LoVo (cell line): ENCODE data around the gene PPFIA1.

Experiments used
- DNase-seq: peaks from one replicate; pipeline ENCODE4 v3.0.0-alpha.2; 2016; ENCODE audit warnings: low spot score

Gene PPFIA1

GRCh38 chr11:70297341-70297740 lies 26.9 kb downstream of the PPFIA1 start:
- no peak for DNase-seq

GRCh38 chr11:70298243-70298915 lies 27.9 kb downstream of the PPFIA1 start:
- DNase-seq, result no peak

GRCh38 chr11:70299636-70300035 lies 29.1 kb downstream of the PPFIA1 start:
- DNase-seq, result no peak

- no peak for DNase-seq
These were observed 30.7 kb downstream of the PPFIA1 start for GRCh38 chr11:70301191-70301590.

DNA sequence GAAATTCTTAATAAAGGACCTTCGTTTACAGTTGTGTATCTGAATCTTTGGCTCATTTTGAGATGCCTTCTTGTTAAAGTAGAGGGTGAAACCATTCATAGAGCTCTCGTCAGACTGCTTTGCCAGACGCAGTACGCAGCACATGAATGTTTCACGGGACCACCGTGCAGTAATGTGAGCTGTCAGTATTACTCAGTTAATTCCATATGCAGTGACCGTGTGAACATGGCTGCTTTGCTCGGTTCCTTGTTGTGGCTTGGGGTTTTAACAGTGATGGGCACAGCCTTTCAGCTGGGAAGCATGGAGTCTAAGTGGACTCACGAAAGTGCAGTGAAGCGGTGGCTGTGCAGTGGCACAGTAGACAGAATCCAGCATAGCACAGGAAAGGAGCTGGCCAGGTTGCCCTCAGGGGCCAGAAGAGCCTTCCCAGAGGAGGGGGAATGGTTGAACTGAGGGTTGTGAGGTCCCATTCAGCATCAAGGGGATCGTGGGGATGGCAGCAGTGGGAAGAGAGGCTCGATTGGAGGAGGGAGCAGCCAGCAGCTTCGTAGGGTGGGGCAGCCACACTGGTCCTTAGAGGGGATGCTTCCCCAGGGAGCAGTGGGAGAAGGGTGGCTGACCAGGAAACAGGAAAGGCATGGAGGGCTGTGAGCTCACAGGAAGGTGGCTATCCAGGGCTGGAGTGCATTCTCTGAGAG lies 31.4 kb downstream of the PPFIA1 start:
- no peak for DNase-seq

DNA sequence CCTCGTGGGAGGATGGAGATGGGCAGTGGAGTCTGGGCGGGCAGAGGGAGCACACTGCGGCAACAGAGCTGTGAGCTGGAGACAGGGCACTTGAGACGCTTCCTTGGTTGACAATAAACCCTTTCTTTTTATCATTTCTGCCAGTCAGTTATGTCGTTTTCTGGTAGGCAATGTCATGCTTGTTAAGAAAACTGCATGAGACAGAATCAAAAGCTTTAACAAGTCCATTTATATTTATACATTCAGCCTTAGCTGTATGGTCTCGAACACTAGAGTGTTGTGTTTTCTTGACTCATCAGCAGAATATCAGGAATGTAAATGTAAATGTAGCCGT lies 31.9 kb downstream of the PPFIA1 start:
- no peak for DNase-seq

DNA sequence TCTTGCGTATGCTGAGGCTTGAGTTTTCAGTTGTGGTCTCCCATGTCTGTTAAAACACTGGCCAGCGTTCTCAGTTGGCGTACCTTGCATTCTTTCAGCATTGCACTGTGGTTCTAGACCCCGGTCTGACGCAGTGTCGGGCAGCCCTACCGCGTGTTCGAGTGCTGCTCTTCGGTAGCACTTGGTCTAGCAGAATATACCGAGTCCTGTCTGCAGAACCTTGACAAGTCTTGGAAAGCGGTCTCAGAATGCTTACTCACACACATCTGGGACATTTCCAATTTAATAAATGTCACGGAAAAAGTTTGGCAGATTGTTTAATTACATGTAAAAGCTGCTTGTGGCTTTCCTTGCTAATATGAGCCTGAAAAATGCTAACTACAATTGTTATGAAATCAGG lies 32.6 kb downstream of the PPFIA1 start:
- DNase-seq, result no peak

- DNase-seq, result no peak
These were observed 33.7 kb downstream of the PPFIA1 start for GRCh38 chr11:70304208-70304603.

DNA sequence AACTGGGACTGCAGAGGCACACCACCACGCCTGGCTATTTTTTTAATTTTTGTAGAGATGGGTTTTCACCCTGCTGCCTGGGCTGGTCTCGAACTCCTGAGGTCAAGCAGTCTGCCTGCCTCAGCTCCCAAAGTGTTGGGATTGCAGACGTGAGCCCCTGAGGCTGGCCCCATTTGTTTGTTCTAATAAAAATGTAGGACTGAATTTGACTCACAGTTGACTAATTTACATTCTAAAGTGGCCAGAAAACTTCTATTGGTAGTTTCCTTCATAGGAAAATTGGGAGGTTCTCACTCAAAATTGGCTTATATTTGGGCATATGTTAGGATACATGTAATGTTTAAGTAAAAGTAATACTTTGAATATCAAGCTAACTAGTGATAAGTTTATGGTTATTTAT lies 35.0 kb downstream of the PPFIA1 start:
- DNase-seq, result no peak

GRCh38 chr11:70306586-70307033 lies 36.1 kb downstream of the PPFIA1 start:
- DNase-seq, result no peak

DNA sequence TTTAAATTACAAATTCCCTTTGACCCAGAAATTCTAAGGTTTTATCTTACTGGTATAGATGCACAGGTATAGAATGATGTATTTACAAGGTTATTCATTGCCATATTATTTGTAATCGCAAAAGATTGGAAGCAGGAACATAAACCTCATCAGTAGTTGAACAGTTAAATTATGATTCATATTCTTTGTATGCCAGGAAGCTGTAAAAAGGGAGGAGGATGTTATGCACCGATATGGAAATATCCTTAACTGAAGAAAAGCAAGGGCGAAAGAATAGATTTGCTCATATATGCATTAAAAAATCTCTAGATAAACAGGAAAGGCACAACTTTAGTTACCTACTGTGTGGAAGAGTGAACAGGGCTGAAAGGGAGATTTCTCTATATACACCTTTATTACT lies 36.7 kb downstream of the PPFIA1 start:
- DNase-seq, result no peak

DNA sequence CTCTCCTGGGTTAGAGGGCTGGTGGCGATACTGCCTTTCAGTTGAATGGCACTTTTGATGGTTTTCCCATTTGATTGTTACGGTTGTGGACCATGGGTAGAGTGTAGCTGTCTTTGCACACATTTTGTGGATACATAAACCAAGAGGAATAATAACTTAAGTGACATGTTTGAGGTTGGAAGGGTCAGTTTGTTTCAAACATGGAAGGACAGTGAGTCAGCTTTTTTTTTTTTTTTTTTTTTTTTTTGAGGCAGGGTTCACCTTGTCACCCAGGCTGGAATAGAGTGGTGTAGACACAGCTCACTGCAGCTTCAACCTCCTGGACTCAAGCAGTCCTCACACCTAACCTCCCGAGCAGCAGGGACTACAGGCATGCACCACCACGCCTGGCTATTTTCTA lies 41.1 kb downstream of the PPFIA1 start:
- DNase-seq, result no peak

DNA sequence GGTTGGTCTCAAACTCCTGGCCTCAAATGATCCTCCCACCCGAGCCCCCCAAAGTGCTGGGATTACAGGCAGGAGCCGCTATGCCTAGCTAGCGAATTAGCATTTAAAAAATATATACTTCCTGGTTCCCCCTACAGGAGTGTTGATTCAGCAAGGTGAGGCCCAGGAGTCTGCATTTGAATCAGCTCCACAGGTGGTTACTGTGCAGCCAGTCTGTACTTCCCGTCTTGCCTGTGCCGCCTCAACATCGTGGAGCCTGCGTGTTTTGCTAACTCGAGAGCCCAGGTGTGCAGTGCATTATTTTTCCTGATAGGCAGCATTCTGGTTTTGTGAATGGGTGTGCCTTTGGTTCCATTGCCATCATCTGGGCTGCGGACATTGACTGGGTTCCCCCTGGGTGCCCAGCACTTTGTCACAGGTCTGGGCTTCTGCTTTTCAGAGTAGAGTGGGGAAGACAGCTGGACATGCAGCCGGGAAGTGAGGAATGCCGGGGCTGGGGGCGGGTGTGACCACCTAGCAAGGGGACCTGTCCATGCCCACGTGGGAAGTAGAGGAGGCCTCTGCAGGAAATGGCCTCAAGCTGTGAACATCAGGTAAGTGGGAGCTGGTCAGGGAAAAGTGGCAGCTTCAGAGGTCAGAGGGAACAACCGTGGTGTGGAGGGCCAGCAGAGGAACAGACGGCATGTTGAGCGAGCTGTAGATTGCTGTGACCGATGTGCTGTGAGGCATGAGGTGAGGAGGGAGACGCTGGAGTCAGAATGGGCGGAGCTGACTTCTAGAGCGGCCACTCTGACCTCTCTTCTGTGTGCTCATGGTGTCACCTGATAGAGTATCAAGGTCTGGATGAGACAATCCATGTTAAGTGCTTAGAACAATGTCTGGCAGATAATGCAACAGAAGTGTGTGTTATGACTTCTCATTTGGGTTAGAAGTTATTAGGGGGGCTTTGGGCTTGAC lies 42.2 kb downstream of the PPFIA1 start:
- no peak for DNase-seq

- DNase-seq, result no peak
These were observed 43.5 kb downstream of the PPFIA1 start for GRCh38 chr11:70313945-70314344.

DNA sequence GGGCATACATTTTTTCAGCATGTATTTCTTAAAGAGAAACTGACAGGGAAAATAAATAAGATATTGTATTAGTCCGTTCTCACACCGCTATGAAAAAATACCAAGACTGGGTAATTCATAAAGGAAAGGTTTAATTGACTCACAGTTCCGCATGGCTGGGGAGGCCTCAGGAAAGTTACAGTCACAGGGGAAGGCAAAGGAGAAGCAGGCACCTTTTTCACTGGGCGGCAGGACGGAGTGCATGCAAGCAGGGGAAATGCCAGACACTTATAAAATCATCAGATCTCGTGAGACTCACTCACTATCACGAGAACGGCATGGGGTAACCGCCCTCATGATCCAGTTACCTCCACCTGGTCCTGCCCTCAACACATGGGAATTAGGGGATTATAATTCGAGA lies 44.2 kb downstream of the PPFIA1 start:
- DNase-seq, result no peak

- no peak for DNase-seq
These were observed 45.2 kb downstream of the PPFIA1 start for GRCh38 chr11:70315716-70316115.

DNA sequence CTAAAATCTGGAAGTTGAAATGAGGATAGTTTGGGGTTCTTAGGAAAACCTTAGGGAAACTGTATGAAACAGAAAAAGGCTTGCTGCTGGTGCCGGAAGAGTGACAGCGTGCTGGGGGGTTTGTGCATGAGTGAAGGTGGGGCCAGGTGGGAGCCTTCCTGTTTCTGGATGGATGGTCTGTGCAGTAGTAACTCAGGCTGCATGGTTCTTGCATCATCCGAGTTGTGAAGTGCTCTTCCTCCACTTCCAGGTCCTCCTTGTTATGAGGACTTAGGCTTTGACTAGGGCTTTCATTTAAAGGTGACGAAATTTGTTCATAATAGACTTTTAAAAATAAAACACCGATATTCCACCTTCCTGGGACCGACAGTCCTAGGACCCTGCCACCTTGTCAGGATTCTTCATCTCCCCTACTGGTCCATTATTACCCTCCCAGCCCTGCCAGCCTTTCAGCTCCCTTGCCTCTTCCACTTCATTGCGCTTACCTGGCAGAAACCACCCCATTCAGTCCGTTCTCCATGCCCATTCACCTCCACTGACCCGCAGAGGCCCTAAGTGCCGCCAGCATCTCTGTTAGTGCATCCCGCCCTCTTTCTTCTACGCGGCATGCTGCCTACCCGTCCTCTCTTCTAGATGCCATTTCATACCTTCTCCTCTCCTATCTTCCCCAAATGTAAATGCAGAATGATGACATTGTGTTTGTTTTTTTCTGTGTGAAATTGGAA lies 47.3 kb downstream of the PPFIA1 start:
- DNase-seq, result no peak

- DNase-seq, result no peak
These were observed 49.0 kb downstream of the PPFIA1 start for GRCh38 chr11:70319396-70320076.

- no peak for DNase-seq
These were observed 52.2 kb downstream of the PPFIA1 start for GRCh38 chr11:70322666-70323065.

DNA sequence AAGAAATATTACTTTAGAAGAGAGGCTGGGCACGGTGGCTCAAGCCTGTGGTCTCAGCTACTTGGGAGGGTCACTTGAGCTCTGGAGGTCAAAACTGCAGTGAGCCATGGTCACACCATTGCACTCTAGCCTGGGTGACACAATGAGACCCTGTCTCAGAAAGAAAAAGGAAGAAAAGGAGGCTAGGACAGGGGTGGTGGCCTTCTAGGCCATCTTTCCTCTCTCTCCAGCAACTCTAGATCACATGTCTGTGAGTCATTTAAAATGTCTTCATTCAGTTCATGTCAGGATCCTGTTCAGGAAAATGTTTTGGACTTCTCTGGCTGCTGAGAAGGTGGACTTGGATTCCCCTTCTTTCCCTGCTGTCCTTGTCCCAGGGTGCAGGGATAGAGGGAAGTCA lies 53.3 kb downstream of the PPFIA1 start:
- DNase-seq, result no peak

DNA sequence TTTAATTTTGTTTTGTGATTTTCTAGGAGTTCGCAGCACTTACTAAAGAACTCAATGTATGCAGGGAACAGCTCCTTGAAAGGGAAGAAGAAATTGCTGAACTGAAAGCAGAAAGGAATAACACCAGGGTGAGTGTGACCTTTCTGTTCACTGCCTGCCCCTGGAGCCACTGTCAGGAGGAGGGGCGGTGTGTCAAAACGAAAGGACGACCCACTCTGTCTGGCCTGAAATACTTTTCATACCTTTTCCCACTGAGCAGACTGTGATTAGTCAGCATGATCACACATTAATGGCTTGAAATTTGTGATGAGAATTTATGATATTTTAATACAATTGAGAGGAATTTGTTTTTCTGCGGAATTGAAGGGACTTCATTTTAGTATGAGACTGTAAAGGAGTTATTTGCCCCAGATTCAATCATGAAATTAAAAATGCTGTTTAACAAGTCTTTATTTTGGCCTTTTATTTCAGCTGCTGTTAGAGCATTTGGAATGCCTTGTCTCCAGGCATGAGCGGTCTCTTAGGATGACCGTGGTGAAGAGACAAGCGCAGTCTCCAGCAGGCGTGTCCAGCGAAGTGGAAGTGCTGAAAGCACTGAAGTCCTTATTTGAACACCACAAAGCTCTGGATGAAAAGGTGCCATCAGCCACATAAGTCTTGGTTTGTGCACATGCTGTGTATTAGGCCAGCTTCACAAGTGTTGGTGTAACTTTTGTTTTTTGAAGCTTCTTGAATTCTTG lies 54.1 kb downstream of the PPFIA1 start:
- no peak for DNase-seq
